ENCODE measurements around the gene CMAS.

DNA sequence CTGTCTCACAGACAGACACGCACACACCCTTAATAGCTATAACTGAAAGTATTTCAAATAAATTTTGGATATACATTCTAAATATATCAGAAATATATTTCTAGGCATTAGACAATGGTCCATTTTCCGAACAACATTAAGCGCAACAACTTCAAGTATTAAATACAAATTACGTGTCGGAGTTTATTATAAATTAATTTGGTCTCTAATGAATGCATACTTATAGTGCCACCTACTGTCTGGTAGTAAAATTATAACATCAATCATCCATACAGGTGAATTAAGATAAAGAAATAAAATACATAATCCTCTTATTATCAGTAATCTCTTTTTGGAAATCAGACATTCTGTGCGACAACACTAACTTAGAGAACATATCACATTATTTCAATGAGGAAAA lies 27.2 kb upstream of the CMAS start:
- TF ChIP-seq NFYB (CRISPR knock-in tag; conservative IDR thresholded peaks at IDR 0.05; ENCODE audit: low read depth), result no peak
- TF ChIP-seq ZNF121 (CRISPR knock-in tag; IDR thresholded peaks at IDR 0.05), result no peak
- TF ChIP-seq, protein P1, sequence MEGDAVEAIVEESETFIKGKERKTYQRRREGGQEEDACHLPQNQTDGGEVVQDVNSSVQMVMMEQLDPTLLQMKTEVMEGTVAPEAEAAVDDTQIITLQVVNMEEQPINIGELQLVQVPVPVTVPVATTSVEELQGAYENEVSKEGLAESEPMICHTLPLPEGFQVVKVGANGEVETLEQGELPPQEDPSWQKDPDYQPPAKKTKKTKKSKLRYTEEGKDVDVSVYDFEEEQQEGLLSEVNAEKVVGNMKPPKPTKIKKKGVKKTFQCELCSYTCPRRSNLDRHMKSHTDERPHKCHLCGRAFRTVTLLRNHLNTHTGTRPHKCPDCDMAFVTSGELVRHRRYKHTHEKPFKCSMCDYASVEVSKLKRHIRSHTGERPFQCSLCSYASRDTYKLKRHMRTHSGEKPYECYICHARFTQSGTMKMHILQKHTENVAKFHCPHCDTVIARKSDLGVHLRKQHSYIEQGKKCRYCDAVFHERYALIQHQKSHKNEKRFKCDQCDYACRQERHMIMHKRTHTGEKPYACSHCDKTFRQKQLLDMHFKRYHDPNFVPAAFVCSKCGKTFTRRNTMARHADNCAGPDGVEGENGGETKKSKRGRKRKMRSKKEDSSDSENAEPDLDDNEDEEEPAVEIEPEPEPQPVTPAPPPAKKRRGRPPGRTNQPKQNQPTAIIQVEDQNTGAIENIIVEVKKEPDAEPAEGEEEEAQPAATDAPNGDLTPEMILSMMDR (IDR thresholded peaks at IDR 0.05), result no peak
- no peak for TF ChIP-seq ETV6 (CRISPR knock-in tag; IDR thresholded peaks at IDR 0.05)
- TF ChIP-seq, protein P2, sequence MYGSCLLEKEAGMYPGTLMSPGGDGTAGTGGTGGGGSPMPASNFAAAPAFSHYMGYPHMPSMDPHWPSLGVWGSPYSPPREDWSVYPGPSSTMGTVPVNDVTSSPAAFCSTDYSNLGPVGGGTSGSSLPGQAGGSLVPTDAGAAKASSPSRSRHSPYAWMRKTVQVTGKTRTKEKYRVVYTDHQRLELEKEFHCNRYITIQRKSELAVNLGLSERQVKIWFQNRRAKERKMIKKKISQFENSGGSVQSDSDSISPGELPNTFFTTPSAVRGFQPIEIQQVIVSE (CRISPR knock-in tag; IDR thresholded peaks at IDR 0.05; ENCODE audit: borderline replicate concordance), result no peak
- TF ChIP-seq SMAD4 (CRISPR knock-in tag; IDR thresholded peaks at IDR 0.05), result no peak
- no peak for TF ChIP-seq E2F4 (CRISPR knock-in tag; IDR thresholded peaks at IDR 0.05; ENCODE audit: borderline replicate concordance, low read depth)
- TF ChIP-seq IRF2 (CRISPR knock-in tag; IDR thresholded peaks at IDR 0.05; ENCODE audit: borderline replicate concordance, low read depth), result no peak

All from WTC11 (cell line).